Nucleus accumbens (tissue), 56 donors: Measurements from ENCODE around the gene TJAP1.

Experiments
- DNase-seq, 56 donors: peaks; one replicate each; lab custom pipeline; 2025; lab: John Stamatoyannopoulos, UW

TJAP1 gene, protein sequence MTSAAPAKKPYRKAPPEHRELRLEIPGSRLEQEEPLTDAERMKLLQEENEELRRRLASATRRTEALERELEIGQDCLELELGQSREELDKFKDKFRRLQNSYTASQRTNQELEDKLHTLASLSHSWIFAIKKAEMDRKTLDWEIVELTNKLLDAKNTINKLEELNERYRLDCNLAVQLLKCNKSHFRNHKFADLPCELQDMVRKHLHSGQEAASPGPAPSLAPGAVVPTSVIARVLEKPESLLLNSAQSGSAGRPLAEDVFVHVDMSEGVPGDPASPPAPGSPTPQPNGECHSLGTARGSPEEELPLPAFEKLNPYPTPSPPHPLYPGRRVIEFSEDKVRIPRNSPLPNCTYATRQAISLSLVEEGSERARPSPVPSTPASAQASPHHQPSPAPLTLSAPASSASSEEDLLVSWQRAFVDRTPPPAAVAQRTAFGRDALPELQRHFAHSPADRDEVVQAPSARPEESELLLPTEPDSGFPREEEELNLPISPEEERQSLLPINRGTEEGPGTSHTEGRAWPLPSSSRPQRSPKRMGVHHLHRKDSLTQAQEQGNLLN

DNA sequence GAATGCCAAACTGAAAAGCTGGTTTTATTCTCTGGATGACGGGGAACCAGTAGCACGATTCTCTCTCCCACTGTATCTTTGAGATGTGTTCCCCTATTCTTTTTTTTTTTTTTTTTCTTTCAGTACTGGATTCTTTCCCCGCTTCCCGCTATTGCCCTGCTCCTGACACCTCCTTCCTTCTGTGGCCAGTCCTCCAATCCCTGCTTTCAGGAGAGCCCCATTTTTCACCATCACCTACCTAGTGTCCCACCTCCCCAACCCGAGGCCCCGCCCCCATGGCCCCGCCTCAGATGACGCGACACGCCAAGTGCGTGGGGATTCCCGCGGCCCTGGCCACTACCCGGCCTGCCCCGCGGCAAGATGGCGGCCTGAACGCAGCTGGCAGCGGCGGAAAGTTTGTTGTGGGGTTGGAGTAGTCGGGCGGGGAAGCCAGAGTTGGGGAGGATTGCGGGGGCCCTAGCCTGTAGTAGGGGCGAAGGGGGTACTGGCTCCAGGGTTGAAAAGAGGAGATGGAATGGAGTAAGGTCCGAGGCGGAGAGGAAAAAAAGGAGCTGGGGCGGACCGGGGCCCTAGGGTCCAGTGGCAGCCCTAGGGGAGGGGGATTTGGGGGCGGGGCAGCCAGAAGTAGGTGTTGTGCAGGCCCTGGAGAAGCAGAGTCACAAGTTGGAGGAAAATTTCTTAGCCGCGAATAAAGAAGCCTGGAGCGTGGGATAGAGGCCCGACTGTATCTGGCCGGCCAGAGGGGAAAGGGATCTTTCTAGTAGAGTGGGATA, at the start of gene TJAP1:
TSS of gene TJAP1 (plus strand) at position 336 of the 773 bp plus-strand sequence. CDS start 21,432 bp downstream, outside the sequence.
- DNase-seq = peak; percentile 28 to 96 (median 86)

DNA sequence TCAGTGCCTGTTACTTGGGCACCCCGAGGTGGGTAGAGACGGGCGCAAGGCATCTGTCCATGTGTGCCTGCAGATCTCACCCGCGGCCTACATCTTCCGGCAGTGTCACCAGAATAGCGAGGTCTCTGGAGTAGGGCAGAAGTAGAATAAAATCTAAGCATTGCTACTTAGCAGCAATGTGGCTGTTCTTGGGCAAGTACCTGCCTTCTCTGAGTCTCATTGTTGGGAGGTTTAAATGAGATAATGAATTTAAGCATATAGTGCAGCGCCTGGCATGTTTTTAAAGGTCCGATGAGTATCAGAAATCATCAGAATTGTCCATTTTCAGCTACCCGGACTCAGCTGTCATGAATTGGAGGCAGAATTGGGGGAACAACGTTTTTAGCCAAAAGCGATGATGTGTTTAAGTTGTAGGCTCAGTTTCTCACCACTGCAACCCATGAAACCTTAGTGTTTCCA, 49.2 kb upstream of the TJAP1 start:
- DNase-seq = peak in 2 of 56 donors; percentile 48 to 64

DNA sequence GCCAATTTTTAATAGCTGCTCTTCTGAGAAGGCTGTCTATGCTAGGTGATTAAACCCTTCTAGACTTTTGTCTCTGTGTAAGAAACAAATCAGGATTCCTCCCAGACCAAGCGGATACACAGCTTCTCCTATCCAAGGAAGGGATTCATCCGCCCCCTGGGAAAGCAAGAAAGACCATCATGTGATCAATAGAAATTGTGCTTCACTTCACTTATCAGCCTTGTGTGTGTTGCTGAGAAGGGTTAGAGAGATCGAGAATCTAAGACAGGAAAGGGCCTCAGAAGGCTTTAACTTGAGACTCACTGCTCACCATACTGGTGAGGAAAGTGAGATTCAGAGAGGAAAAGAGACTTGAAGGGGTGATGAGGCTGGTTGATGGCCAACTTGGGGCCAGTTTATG, 48.5 kb upstream of the TJAP1 start:
- DNase-seq = no peak

DNA sequence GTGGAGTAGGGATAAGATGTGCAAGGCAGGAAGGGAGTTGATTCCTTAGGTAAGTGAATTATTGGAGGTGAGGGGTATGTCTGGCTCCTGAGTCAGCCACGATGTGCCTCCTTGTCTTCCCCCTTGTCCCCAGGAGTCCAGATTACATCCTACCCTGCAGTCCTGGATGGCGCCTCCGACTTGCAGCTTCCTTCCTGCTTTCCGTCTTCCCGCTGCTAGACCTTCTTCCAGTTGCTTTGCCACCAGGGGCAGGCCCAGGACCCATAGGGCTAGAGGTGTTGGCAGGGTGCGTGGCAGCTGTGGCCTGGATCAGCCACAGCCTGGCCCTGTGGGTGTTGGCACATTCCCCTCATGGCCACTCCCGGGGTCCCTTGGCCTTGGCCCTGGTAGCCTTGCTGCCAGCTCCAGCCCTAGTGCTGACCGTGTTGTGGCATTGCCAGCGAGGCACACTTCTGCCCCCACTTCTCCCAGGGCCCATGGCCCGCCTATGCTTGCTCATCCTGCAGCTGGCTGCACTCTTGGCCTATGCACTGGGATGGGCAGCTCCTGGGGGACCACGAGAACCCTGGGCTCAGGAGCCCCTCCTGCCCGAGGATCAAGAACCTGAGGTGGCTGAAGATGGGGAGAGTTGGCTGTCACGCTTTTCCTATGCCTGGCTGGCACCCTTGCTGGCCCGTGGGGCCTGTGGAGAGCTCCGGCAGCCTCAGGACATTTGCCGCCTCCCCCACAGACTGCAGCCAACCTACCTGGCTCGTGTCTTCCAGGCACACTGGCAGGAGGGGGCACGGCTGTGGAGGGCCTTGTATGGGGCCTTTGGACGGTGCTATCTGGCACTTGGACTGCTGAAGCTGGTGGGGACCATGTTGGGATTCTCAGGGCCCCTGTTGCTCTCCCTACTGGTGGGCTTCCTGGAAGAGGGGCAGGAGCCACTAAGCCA, 45.1 kb upstream of the TJAP1 start:
- no peak for DNase-seq

DNA sequence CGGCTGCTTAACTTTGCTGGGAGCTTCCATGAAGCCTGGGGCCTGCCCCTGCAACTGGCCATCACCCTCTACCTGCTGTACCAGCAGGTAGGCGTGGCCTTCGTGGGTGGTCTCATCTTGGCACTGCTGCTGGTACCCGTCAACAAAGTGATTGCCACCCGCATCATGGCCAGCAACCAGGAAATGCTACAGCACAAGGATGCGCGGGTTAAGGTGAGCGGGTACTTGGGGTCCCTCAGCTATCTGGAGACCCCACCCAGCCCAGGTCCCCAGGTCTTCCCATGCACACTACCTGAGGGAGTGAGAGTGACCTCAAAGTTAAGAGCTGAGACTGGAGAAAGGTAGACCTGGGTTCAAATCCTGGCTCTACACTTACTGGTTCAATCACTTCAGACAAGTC, 44.2 kb upstream of the TJAP1 start:
- DNase-seq = no peak

DNA sequence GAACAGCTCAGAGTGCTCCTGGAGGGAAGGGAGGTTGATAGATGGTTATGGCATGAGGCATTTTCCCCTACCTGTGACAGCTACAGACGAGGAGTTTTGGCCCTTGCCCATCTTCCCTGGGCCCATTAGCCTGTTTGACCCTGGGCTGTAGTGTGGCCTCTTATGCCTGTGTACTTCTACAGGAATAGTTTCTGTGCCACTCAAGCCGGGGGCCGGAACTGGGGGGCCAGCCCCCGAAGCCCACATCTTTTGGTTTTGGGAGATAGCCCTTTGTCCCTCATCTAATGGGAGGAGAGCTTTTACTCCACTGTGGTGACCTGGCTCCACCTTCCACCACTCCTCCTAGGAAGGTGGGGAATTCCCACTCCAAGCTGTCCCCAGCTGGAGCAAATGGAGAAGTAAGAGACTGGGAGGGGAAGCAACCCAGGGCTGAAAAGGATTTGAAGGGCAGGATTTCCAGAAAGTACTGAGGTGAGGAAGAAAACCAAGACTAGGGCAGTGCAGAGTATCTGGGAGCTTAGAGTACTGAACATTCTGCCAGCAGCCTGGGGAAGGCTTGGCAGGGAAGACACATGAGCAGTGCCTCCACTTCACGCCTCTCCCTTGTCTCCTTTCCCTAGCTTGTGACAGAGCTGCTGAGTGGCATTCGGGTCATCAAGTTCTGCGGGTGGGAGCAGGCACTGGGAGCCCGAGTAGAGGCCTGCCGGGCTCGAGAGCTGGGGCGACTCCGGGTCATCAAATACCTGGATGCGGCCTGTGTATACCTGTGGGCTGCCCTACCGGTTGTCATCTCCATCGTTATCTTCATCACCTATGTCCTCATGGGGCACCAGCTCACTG, 43.1 kb upstream of the TJAP1 start:
- no peak for DNase-seq

DNA sequence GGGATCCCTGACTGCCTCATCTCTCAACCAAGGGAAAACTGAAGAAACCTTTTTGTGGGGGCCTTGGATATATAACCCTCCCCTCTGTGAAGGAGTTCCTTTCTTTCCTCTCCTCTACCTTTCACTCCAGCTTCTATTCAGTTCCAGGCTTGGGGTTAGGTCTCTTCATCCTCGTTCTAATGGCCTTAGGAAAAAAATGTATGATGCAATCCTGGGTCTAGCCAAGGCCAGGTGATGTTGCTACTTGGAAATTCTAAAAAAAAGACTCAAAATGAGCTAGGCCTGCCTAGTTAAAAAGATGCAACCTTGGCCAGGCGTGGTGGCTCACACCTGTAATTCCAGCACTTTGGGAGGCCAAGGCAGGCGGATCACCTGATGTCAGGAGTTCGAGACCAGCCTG, 42.4 kb upstream of the TJAP1 start:
- DNase-seq = no peak

DNA sequence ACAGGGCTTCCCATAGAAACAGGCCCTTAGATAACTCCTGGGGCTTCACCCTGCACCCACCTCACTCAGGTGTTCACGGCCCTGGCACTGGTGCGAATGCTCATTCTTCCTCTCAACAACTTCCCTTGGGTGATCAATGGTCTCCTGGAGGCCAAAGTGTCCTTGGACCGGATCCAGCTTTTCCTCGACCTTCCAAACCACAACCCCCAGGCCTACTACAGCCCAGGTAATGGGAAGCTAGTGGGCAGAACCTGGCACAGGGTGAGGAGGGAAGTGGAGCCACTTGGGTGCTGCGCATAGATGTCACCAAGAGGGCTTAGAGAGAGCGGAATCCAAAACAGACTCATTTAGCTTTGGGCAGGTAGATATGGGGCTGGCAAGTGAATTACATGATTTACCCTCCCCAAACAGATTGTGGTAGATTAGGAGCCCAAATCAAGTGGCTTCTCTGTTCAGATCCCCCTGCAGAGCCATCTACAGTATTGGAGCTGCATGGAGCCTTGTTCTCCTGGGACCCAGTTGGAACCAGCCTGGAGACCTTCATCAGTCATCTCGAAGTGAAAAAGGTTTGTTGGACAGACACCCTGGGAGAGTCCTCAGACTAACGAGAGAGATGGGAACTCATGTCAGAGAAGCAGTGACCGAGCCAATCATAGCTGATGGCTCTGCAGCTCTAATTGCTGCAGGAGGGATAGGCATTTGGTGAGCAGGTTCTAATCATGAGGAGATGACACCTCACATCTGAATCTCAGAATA, 41.5 kb upstream of the TJAP1 start:
- DNase-seq = no peak

DNA sequence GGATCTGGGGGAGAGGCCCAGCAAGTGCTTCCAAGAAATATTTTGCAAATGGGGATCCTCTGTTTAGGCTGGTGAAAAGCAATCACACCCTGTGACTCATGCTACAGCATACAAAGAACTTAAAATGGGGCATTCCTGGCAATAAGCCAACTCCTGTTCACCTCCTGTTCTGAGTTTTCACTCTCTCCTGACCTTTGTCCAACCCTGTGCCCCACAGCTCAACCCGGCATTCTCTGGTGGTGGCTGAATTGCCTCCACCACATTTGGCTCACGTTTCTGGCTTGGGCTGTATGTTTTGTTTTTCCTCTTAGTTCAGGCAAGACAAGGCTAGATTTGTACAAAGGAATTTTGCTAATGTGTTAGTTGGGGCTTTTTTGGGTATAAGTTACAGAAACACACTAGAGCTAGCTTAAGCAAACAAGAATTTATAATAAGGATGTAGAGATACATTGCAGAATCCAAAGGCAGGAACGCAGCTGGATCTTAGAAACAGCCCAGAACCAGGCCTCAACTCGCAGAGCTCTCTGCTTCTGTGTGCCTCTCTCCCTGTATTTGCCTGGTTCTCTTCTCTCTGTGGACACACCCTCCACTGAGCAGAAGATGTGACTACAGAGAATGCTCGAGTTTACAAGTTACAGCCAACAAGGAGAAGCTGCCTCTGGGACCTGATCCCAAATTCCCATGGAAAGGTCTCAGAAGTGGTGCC, 40.6 kb upstream of the TJAP1 start:
- peak in 2 of 56 donors; percentile 12 to 20 for DNase-seq

DNA sequence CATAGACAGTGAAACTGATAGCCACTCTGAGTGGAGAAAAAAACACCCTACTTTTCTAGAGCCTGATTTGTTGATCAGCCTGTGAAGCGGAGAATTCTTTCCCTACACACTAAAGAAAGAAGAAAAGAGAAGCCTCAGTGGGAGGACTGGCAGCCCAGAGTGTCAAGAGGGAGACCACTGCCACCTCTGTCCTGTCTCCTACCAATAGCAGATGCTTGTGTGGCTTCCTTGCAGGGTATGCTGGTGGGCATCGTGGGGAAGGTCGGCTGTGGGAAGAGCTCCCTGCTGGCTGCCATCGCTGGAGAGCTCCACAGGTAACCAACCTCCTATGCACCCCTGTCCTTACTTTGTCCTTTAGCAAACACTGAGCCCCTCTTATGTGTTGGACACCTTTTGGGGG, 39.7 kb upstream of the TJAP1 start:
- no peak for DNase-seq

DNA sequence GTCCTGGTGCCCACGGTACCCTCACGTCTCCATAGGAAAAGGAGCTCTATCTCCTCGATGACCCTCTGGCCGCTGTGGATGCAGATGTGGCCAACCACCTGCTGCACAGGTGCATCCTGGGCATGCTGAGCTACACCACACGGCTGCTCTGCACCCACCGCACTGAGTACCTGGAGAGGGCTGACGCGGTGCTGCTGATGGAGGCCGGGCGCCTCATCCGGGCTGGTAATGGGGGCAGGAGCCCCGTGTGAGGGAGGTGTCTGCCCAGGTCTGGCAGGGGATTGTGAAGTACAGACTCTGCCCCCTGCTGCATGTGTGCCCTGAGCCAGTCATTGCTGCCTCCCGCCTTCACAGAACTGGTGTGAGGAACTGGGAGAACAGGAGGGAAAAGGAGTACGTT, 34.4 kb upstream of the TJAP1 start:
- no peak for DNase-seq

DNA sequence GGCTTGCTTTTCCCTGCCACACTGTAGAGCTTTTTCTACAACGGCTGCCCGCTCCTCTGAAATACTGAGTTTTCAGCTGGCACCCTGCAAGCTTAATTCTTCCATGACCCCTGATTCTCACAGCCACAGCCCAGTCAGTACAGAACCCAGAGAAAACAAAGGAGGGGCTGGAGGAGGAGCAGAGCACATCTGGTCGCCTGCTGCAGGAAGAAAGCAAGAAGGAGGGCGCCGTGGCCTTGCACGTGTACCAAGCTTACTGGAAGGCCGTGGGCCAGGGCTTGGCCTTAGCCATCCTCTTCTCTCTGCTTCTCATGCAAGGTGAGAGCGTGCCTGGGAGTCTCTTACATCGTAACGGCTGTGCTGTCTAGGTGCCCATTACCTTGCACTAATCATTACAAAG, 33.3 kb upstream of the TJAP1 start:
- no peak for DNase-seq

DNA sequence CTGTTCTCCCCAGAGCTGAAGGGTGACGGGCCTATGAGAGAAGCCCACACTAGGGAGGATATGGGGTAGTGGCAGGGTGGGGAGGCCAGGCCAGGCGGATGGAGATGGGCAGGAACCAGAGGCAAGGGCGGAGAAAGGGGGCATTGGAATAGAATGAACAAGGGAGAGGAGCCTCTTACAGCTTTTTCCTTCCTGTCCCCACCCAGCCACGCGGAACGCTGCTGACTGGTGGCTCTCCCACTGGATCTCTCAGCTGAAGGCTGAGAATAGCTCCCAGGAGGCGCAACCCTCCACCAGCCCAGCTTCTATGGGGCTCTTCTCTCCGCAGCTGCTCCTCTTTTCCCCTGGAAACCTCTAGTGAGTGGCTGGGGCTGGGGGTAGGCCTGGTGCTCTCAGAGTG, 32.8 kb upstream of the TJAP1 start:
- peak in 18 of 56 donors; percentile 2 to 53 (median 12) for DNase-seq

DNA sequence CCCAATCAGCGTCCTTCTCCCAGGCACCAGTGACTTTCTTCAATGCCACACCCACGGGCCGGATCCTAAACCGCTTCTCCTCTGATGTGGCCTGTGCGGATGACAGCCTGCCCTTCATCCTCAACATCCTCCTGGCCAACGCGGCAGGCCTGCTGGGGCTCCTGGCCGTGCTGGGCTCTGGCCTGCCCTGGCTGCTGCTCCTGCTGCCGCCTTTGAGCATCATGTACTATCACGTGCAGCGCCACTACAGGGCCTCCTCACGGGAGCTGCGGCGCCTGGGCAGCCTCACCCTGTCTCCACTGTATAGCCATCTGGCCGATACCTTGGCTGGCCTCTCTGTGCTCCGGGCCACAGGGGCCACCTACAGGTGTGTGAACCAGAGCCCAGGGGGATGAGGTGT, 31.8 kb upstream of the TJAP1 start:
- DNase-seq = no peak

DNA sequence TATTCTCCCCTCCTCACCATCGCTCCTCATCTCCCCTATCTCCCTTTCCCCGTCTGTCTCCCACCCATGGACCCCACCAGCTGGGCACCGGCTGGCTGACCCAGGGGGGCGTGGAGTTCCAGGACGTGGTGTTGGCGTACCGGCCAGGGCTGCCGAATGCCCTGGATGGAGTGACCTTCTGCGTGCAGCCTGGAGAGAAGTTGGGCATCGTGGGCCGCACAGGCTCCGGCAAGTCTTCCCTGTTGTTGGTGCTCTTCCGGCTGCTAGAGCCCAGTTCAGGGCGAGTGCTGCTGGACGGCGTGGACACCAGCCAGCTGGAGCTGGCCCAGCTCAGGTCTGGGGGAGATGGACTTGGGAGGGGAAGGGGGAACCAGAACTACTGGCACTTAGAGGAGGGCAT, 29.8 kb upstream of the TJAP1 start:
- DNase-seq = no peak

DNA sequence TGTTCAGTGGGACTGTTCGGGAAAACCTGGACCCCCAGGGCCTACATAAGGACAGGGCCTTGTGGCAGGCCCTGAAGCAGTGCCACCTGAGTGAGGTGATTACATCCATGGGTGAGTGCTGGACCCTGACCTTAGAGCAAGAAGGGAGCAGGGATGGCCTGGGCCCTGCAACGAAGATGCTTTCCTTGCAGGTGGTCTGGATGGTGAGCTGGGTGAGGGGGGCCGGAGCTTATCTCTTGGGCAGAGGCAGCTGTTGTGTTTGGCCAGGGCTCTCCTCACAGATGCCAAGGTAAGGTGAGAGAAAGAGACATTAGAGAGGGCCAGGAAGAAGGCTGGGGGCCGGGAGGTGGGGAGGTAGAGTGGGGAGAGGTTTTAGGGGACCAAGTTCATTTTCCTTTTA, 28.5 kb upstream of the TJAP1 start:
- DNase-seq = no peak

DNA sequence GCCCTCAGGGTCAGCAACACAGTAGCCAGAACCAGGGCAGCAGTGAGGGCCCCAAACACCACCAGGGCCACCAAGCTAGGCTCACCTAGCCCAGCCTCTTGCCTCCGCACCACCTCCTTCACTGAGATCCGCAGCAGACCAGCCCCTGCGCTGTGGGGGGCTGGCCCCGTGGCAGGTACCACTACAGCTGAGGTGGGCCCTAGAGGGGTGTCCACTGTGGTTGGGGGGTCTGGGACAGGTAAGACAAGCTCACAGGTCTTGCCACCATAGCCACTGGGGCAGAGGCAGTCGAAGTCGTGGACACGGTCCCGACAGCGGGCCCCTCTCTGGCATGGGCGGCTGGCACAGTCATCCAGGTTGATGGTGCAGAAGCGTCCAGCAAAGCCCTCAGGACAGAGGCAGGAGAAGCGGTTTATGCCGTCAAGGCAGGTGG, 26.7 kb upstream of the TJAP1 start:
- no peak for DNase-seq

DNA sequence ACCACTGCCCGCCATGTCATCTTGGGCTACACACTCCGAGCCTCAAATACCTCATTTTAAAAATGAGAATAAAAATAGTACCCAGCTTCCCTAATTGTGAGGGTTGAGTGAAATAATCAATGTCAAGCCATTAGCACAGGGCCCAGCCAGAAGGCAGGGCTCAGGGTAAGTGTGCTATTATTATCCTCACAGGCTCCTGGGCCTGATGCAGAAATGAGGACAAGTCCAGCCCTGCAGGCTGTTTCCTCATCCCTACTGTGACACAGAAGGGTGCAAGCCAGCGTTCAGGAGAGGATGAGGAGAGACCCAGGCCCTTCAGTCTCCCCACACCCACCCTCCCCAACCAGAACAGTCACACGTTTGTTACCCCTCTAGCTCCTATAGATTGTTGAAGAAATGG, 26.0 kb upstream of the TJAP1 start:
- DNase-seq = no peak
